K562 treated with DMSO at 1 percent for 24 hours (cell line): ENCODE results near the gene P4HA1. TPM values are rescaled to one million over a fixed set of nuclear protein-coding genes. Genes with fewer than 3 reads are reported as not detected.

Experiments
- total RNA-seq: library from RNA; unstranded; fragments of 300-600 nt; gene quantifications from 2 replicates; pipeline ENCODE4 v1.2.3, GENCODE V29; 2022; ENCODE audit warnings: low read depth; ENCODE audit not compliant: insufficient read depth

The P4HA1 gene
- total RNA-seq = 23.9 and 27.2 TPM in 2 replicates

GRCh38 chr10:73096449-73097304 lies at the start of gene P4HA1:
TSS of gene P4HA1 (minus strand) at chr10:73096866. CDS start at chr10:73074883, 21,983 bp downstream.

DNA sequence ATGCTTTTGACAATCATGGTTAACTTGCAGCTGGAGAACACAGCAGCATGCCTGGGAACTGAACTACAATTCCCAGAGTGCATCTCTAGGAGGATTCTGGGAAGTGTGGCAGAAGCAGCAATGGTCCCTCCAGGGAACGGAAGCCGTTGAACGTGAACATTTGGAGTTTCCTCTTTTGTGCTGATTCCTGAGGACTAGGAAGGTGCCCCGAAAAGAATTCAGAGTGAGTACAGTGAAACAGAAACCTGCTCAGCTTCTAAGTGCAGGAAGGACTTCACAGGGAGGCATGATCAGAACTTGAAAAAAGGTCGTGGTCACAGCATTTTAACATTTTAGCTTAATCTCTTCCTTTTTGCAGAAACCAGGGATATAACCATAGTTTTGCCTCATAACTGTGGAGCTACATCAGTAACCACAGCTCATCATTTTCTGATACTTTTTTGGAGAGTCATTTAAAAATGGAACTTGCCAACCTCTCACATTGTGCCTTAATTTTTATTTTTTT lies 13.7 kb upstream of the P4HA1 start, which contains the start of gene NUDT13:
Gene NUDT13 (plus strand): TSS at position 111 of the 505 bp plus-strand sequence. CDS start 3,911 bp downstream, outside the sequence.

Other genes with a start within 250 kb of the P4HA1 start
- 0.21 TPM in 1 of 2 replicates, not detected in the other for gene OIT3, start 203.1 kb downstream of the P4HA1 start, total RNA-seq
- not detected in 2 replicates for gene PLA2G12B, start 142.1 kb downstream of the P4HA1 start, total RNA-seq
- 2.0 and 3.7 TPM in 2 replicates for gene NUDT13, start 13.6 kb upstream of the P4HA1 start, total RNA-seq
- 20.2 and 23.1 TPM in 2 replicates for gene ECD, start 71.1 kb upstream of the P4HA1 start, total RNA-seq
- gene FAM149B1, start 71.3 kb upstream of the P4HA1 start, total RNA-seq = 12.7 and 16.2 TPM in 2 replicates
- gene DNAJC9, start 150.4 kb upstream of the P4HA1 start, total RNA-seq = 71.1 and 74.8 TPM in 2 replicates
- 67.9 and 69.5 TPM in 2 replicates for gene MRPS16, start 155.8 kb upstream of the P4HA1 start, total RNA-seq